Measurements from ENCODE around the gene ADARB2.

The ADARB2 gene

DNA sequence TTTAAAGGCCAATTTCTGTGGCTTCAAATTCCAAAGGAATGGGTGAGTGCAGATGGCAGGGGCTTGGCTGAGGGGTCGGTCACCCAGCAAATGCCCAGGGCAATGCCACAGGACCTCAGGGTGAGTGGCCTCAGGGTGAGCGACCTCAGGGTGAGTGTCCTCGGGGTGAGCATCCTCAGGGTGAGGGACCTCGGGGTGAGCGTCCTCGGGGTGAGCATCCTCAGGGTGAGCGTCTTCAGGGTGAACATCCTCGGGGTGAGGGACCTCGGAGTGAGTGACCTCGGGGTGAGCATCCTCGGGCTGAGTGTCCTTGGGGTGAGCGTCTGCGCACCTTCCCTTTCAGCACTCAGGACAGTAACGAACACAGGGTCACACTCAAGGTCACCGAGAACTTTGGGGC is 59.2 kb downstream of the ADARB2 start:
- H3K27ac ChIP-seq: no peak overlapping the region
- no peak for TF ChIP-seq Cebpa-rat (IDR thresholded peaks at IDR 0.05)
- no peaks in the 10 kb centered on the region for H3K27me3 ChIP-seq
- peaks cover 55% of the 10 kb centered on the region; the same call in 1 of the 2 replicates for H4K20me1 ChIP-seq
- H3K4me3 ChIP-seq: no peak overlapping the region
- peaks cover 17% of the 10 kb centered on the region for H3K4me1 ChIP-seq
- no peaks in the 10 kb centered on the region for H3K9me3 ChIP-seq
- H3K9ac ChIP-seq: no peak overlapping the region
- no peaks in the 10 kb centered on the region for H3K36me3 ChIP-seq
- H3K4me2 ChIP-seq: no peak overlapping the region

DNA sequence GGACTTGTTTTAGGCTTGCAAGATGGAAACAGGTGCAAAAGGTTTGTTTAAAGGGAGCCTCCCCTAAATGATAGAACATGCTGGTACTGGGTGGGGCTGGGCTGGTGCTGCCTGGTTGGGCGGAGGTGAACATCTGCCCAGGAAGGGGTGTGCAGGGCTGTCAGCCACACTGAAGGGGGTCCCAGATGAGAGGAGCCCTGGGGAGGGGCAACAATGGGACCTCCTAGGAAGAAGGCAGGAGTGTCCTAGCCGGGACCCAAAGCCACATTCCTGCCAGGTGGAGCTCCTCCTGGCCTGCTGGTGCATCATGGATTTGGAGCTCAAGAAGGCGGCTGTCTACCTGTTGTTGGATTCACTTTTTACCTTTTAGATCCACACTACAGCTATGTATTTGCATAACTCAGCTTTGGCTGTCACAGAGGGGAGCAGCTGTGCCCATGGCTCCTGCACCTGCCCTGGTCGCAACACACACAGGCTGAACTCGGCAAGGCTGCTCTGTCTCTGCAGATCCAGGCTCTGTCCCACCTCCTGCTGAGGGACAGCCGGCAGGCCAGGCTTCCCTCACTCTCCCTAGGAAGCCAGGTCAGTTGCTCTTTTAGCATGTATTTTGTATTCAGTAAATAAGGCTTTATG is 59.9 kb downstream of the ADARB2 start:
- H3K27me3 ChIP-seq: no peaks in the 10 kb centered on the region
- H3K27ac ChIP-seq: no peak overlapping the region
- TF ChIP-seq Cebpa-rat (IDR thresholded peaks at IDR 0.05): no peak
- H3K4me1 ChIP-seq: peaks cover 17% of the 10 kb centered on the region
- no peak overlapping the region for H3K9ac ChIP-seq
- no peak overlapping the region for H3K4me2 ChIP-seq
- no peaks in the 10 kb centered on the region for H3K36me3 ChIP-seq
- no peak overlapping the region for H3K4me3 ChIP-seq
- H3K9me3 ChIP-seq: peaks cover 2% of the 10 kb centered on the region; the same call in 1 of the 2 replicates
- H4K20me1 ChIP-seq: peaks cover 54% of the 10 kb centered on the region; the same call in 1 of the 2 replicates

DNA sequence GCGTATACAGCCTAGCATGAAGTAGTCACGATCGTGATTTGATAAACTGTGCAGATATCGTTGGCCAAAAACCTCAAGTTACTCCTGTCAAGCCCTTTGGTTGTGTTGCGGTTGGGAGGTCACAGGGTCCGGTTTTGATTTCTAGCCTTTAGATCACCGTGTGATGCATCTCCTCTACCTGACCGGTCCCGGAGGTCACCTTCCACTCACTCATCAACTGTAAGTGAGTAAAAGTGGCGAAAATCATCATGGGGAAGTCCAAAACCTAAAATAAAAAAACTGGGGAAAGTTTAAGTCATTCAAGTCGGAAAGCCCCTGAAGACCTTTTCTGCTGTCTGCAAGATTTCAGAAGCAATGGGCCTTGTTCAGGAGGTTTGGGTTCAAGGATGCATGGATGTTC is 62.8 kb downstream of the ADARB2 start:
- H3K36me3 ChIP-seq: no peaks in the 10 kb centered on the region
- peaks cover 67% of the 10 kb centered on the region for H4K20me1 ChIP-seq
- no peak overlapping the region for H3K9ac ChIP-seq
- TF ChIP-seq Cebpa-rat (IDR thresholded peaks at IDR 0.05): no peak
- peaks cover 6% of the 10 kb centered on the region; the same call in 1 of the 2 replicates for H3K9me3 ChIP-seq
- peaks cover 3% of the 10 kb centered on the region for H3K4me1 ChIP-seq
- H3K27me3 ChIP-seq: no peaks in the 10 kb centered on the region
- no peak overlapping the region for H3K4me2 ChIP-seq
- no peak overlapping the region for H3K27ac ChIP-seq
- no peak overlapping the region for H3K4me3 ChIP-seq

DNA sequence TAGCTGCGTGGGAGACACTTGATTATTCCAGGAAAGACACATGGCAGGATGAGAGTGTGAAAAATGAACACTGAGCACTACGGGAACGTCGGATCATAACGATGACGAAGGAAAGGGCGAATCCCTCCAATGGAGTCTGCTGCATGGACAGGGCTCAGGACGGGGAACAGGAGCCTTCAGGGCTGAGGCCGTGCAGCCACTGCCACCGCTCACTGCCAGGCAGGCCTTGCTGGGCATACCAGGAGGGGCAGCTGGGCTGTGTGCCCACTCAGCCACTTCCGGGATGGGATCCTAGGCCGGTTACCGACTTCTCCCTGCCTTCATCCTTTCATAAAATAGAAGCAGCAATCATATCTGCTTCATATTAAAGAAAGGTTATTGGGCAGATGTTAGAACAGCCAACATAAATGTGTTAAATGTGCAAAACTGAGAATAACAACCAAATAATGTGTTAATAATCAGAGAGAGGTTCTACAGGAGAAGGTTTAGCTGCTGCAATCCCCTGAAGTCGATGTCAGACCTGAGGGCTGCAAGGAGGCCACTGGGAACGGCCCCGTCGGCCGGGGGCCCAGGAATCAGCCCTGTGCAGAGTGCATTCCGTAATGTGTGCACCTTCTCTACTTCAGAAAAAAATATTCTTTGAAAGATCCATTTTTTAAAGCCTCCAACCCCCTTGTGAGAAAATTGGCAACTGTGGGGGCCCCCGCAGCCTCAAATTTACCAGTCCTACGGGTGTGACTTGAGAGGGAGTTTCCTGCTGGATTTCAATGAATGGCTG is 63.6 kb downstream of the ADARB2 start:
- H3K9me3 ChIP-seq: peaks cover 6% of the 10 kb centered on the region; the same call in 1 of the 2 replicates
- H3K36me3 ChIP-seq: no peaks in the 10 kb centered on the region
- H3K4me1 ChIP-seq: peaks cover 9% of the 10 kb centered on the region
- no peak overlapping the region for H3K9ac ChIP-seq
- no peak for TF ChIP-seq Cebpa-rat (IDR thresholded peaks at IDR 0.05)
- H3K4me2 ChIP-seq: no peak overlapping the region
- H3K27me3 ChIP-seq: no peaks in the 10 kb centered on the region
- no peak overlapping the region for H3K27ac ChIP-seq
- peaks cover 64% of the 10 kb centered on the region for H4K20me1 ChIP-seq
- no peak overlapping the region for H3K4me3 ChIP-seq

- Histone ChIP-seq H3K9me3 (peaks cover 6% of the 10 kb centered on the region; the same call in 1 of the 2 replicates), H3K36me3 (no peaks in the 10 kb centered on the region), H4K20me1 (peaks cover 62% of the 10 kb centered on the region), H3K27ac (no peak overlapping the region), H3K4me1 (peaks cover 9% of the 10 kb centered on the region), H3K4me2 (no peak overlapping the region), H3K4me3 (no peak overlapping the region), H3K27me3 (no peaks in the 10 kb centered on the region), H3K9ac (no peak overlapping the region)
- no peak for TF ChIP-seq Cebpa-rat (IDR thresholded peaks at IDR 0.05)
These were observed 65.1 kb downstream of the ADARB2 start for GRCh38 chr10:1672001-1672781.

GRCh38 chr10:1671366-1672000 is 65.8 kb downstream of the ADARB2 start:
- Histone ChIP-seq H4K20me1 (peaks cover 59% of the 10 kb centered on the region), H3K4me3 (no peak overlapping the region), H3K4me1 (peaks cover 9% of the 10 kb centered on the region), H3K27ac (no peak overlapping the region), H3K36me3 (no peaks in the 10 kb centered on the region), H3K9me3 (peaks cover 6% of the 10 kb centered on the region; the same call in 1 of the 2 replicates), H3K4me2 (no peak overlapping the region), H3K27me3 (no peaks in the 10 kb centered on the region), H3K9ac (no peak overlapping the region)
- TF ChIP-seq Cebpa-rat (IDR thresholded peaks at IDR 0.05): no peak

GRCh38 chr10:1670541-1671365 is 66.6 kb downstream of the ADARB2 start:
- Histone ChIP-seq H3K9ac (no peak overlapping the region), H3K36me3 (no peaks in the 10 kb centered on the region), H3K27ac (no peak overlapping the region), H3K27me3 (no peaks in the 10 kb centered on the region), H3K4me3 (no peak overlapping the region), H3K9me3 (peaks cover 6% of the 10 kb centered on the region; the same call in 1 of the 2 replicates), H3K4me2 (no peak overlapping the region), H4K20me1 (peaks cover 63% of the 10 kb centered on the region), H3K4me1 (peaks cover 9% of the 10 kb centered on the region)
- TF ChIP-seq Cebpa-rat (IDR thresholded peaks at IDR 0.05): no peak

GRCh38 chr10:1669433-1669832 is 67.9 kb downstream of the ADARB2 start:
- no peak overlapping the region for H3K9ac ChIP-seq
- TF ChIP-seq Cebpa-rat (IDR thresholded peaks at IDR 0.05): no peak
- H3K4me1 ChIP-seq: peaks cover 9% of the 10 kb centered on the region
- peaks cover 77% of the 10 kb centered on the region for H4K20me1 ChIP-seq
- H3K27ac ChIP-seq: no peak overlapping the region
- H3K36me3 ChIP-seq: no peaks in the 10 kb centered on the region
- no peaks in the 10 kb centered on the region for H3K27me3 ChIP-seq
- no peak overlapping the region for H3K4me3 ChIP-seq
- no peak overlapping the region for H3K4me2 ChIP-seq
- peaks cover 6% of the 10 kb centered on the region; the same call in 1 of the 2 replicates for H3K9me3 ChIP-seq

DNA sequence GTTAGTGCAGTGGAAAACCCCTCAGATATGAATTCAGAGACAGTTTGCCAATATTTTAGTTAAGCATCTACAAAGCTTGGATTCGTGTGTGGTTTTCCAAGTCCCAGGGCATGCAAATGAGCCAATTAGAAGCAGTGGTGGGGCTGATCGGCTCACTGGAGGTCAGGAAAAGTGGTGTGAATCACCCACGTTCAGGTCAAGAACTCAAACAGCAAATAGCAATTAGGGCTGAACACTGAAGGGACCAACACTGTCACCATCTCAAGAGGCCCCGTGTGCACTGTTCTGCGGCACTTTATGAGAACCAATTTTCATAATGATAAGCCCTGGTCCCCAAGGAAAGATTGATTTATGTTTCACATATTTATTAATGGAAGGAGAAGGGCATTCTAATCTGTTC is 68.9 kb downstream of the ADARB2 start:
- no peaks in the 10 kb centered on the region for H3K27me3 ChIP-seq
- TF ChIP-seq Cebpa-rat (IDR thresholded peaks at IDR 0.05): no peak
- H3K4me1 ChIP-seq: peaks cover 9% of the 10 kb centered on the region
- no peak overlapping the region for H3K4me3 ChIP-seq
- H3K4me2 ChIP-seq: no peak overlapping the region
- no peak overlapping the region for H3K27ac ChIP-seq
- H3K9ac ChIP-seq: no peak overlapping the region
- peaks cover 6% of the 10 kb centered on the region; the same call in 1 of the 2 replicates for H3K9me3 ChIP-seq
- H3K36me3 ChIP-seq: no peaks in the 10 kb centered on the region
- peaks cover 77% of the 10 kb centered on the region for H4K20me1 ChIP-seq

Data from BLaER1 (cell line).